Brain microvascular endothelial cell (primary cell): ENCODE data around the gene MKX.

Experiments used
- DNase-seq: peaks from one replicate; pipeline ENCODE4 v3.0.0-alpha.2; 2020
- H3K27ac ChIP-seq: fragments of 250-450 bp; sonication (Bioruptor Pico); 2 replicates; pipeline ENCODE4 v1.5.1; 2020; ENCODE audit warnings: mild to moderate bottlenecking, moderate library complexity
- H3K27me3 ChIP-seq: fragments of 250-450 bp; sonication (Bioruptor Pico); replicated peaks from 2 replicates; pipeline ENCODE4 v1.5.1; 2020; ENCODE audit warnings: mild to moderate bottlenecking
- H3K36me3 ChIP-seq: fragments of 250-450 bp; sonication (Bioruptor Pico); replicated peaks from 2 replicates; pipeline ENCODE4 v1.5.1; 2020; ENCODE audit warnings: mild to moderate bottlenecking
- H3K4me3 ChIP-seq: 2 replicates; pipeline ENCODE4 v1.5.1; 2011; ENCODE audit warnings: low read depth, mild to moderate bottlenecking, control low read depth, low read length, moderate library complexity
- CTCF ChIP-seq: IDR thresholded peaks from 2 replicates; pipeline ENCODE4 v1.5.1; 2011; ENCODE audit warnings: low read depth, mild to moderate bottlenecking, moderate library complexity, low read length, control low read depth, inconsistent platforms; ENCODE audit errors: missing control alignments
- in situ Hi-C: cut with HindIII; loops from 2 replicates; pipeline ENCODE4 v1.10.0; 2017; ENCODE audit warnings: low sequenced_read_pairs, low pct_ligation_motif_present

Gene MKX

GRCh38 chr10:27699776-27700175 lies 45.8 kb downstream of the MKX start:
- Histone ChIP-seq H3K27ac (no peak overlapping the region), H3K27me3 (no peaks in the 10 kb centered on the region), H3K4me3 (no peak overlapping the region), H3K36me3 (no peaks in the 10 kb centered on the region)
- in situ Hi-C loops = no loop called here
- no peak for DNase-seq
- TF ChIP-seq CTCF = no peak

- TF ChIP-seq CTCF = no peak
- Histone ChIP-seq H3K27ac (no peak overlapping the region), H3K27me3 (no peaks in the 10 kb centered on the region), H3K36me3 (no peaks in the 10 kb centered on the region), H3K4me3 (no peak overlapping the region)
- in situ Hi-C loops = no loop called here
- DNase-seq = no peak
These were observed 46.7 kb downstream of the MKX start for GRCh38 chr10:27698961-27699360.

- DNase-seq = no peak
- TF ChIP-seq CTCF = no peak
- no peak overlapping the region for H3K4me3 ChIP-seq
- in situ Hi-C loops = no loop called here
- H3K27ac ChIP-seq = no peak overlapping the region
- H3K36me3 ChIP-seq = no peaks in the 10 kb centered on the region
- H3K27me3 ChIP-seq = no peaks in the 10 kb centered on the region
These were observed 49.2 kb downstream of the MKX start for GRCh38 chr10:27696466-27696865.

GRCh38 chr10:27695706-27696105 lies 49.9 kb downstream of the MKX start:
- Histone ChIP-seq H3K4me3 (no peak overlapping the region), H3K27me3 (no peaks in the 10 kb centered on the region), H3K36me3 (no peaks in the 10 kb centered on the region), H3K27ac (no peak overlapping the region)
- DNase-seq = no peak
- no peak for TF ChIP-seq CTCF
- in situ Hi-C loops = no loop called here

- Histone ChIP-seq H3K27me3 (no peaks in the 10 kb centered on the region), H3K4me3 (no peak overlapping the region), H3K36me3 (no peaks in the 10 kb centered on the region), H3K27ac (no peak overlapping the region)
- TF ChIP-seq CTCF = no peak
- DNase-seq = no peak
- in situ Hi-C loops = no loop called here
These were observed 50.5 kb downstream of the MKX start for GRCh38 chr10:27695088-27695487.

- Histone ChIP-seq H3K36me3 (no peaks in the 10 kb centered on the region), H3K27me3 (no peaks in the 10 kb centered on the region), H3K27ac (no peak overlapping the region), H3K4me3 (no peak overlapping the region)
- in situ Hi-C loops = no loop called here
- no peak for DNase-seq
- TF ChIP-seq CTCF = no peak
These were observed 53.0 kb downstream of the MKX start for GRCh38 chr10:27692663-27693062.
